ENCODE data around the gene GALNT17.

DNA sequence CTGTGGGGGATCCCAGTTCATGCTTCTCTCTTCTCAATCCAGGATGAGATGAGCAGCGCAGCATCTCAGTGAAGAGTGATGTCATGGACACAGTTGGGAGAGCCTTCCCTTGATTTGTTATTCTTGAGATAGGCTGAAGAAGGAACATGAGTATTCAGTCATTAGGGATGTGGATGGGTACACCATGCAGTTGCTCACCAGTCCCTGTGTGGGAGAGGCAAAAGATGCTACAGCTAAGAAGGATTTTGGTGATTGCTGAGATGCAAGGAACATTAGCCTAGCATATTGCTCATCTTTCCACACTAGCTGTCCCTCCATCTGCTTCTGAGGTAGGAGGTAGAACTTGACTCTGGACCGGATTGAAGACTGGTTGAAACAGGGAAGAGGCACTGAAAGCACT is 179.6 kb downstream of the GALNT17 start:
- no peak for TF ChIP-seq EP300 (IDR thresholded peaks at IDR 0.05; ENCODE audit: borderline replicate concordance)
- TF ChIP-seq, protein P1, sequence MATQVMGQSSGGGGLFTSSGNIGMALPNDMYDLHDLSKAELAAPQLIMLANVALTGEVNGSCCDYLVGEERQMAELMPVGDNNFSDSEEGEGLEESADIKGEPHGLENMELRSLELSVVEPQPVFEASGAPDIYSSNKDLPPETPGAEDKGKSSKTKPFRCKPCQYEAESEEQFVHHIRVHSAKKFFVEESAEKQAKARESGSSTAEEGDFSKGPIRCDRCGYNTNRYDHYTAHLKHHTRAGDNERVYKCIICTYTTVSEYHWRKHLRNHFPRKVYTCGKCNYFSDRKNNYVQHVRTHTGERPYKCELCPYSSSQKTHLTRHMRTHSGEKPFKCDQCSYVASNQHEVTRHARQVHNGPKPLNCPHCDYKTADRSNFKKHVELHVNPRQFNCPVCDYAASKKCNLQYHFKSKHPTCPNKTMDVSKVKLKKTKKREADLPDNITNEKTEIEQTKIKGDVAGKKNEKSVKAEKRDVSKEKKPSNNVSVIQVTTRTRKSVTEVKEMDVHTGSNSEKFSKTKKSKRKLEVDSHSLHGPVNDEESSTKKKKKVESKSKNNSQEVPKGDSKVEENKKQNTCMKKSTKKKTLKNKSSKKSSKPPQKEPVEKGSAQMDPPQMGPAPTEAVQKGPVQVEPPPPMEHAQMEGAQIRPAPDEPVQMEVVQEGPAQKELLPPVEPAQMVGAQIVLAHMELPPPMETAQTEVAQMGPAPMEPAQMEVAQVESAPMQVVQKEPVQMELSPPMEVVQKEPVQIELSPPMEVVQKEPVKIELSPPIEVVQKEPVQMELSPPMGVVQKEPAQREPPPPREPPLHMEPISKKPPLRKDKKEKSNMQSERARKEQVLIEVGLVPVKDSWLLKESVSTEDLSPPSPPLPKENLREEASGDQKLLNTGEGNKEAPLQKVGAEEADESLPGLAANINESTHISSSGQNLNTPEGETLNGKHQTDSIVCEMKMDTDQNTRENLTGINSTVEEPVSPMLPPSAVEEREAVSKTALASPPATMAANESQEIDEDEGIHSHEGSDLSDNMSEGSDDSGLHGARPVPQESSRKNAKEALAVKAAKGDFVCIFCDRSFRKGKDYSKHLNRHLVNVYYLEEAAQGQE (IDR thresholded peaks at IDR 0.05; ENCODE audit: low read depth): no peak
- no peak for TF ChIP-seq ZBTB7A (IDR thresholded peaks at IDR 0.05; ENCODE audit: low read depth)
- TF ChIP-seq, protein P2, sequence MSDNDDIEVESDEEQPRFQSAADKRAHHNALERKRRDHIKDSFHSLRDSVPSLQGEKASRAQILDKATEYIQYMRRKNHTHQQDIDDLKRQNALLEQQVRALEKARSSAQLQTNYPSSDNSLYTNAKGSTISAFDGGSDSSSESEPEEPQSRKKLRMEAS (IDR thresholded peaks at IDR 0.05): no peak
- no peak for TF ChIP-seq TCF12 (IDR thresholded peaks at IDR 0.05; ENCODE audit: low read depth)
- TF ChIP-seq RAD21 (IDR thresholded peaks at IDR 0.05; ENCODE audit: low read depth): no peak
- TF ChIP-seq, protein P3, sequence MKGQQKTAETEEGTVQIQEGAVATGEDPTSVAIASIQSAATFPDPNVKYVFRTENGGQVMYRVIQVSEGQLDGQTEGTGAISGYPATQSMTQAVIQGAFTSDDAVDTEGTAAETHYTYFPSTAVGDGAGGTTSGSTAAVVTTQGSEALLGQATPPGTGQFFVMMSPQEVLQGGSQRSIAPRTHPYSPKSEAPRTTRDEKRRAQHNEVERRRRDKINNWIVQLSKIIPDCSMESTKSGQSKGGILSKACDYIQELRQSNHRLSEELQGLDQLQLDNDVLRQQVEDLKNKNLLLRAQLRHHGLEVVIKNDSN (IDR thresholded peaks at IDR 0.05): no peak
- no peak for TF ChIP-seq FOXM1 (IDR thresholded peaks at IDR 0.05; ENCODE audit: borderline replicate concordance, low read depth)
- TF ChIP-seq EGR1 (IDR thresholded peaks at IDR 0.05): no peak
- no peak for TF ChIP-seq CEBPB (IDR thresholded peaks at IDR 0.05)
- no peak for TF ChIP-seq TAF1 (IDR thresholded peaks at IDR 0.05; ENCODE audit: low read depth)
